NCI-H1694 treated with DMSO at 0.1 percent for 48 hours (cell line): Measurements from ENCODE around the gene THSD4.
"Not testable (repeated sequence)": the region's sequence is repeated elsewhere in the genome, so short reads cannot be mapped to it uniquely, and the experiment has no call there.

Source experiments
- DNase-seq: peaks from one replicate; lab custom pipeline; 2025; lab: John Stamatoyannopoulos, UW

The THSD4 gene

DNA sequence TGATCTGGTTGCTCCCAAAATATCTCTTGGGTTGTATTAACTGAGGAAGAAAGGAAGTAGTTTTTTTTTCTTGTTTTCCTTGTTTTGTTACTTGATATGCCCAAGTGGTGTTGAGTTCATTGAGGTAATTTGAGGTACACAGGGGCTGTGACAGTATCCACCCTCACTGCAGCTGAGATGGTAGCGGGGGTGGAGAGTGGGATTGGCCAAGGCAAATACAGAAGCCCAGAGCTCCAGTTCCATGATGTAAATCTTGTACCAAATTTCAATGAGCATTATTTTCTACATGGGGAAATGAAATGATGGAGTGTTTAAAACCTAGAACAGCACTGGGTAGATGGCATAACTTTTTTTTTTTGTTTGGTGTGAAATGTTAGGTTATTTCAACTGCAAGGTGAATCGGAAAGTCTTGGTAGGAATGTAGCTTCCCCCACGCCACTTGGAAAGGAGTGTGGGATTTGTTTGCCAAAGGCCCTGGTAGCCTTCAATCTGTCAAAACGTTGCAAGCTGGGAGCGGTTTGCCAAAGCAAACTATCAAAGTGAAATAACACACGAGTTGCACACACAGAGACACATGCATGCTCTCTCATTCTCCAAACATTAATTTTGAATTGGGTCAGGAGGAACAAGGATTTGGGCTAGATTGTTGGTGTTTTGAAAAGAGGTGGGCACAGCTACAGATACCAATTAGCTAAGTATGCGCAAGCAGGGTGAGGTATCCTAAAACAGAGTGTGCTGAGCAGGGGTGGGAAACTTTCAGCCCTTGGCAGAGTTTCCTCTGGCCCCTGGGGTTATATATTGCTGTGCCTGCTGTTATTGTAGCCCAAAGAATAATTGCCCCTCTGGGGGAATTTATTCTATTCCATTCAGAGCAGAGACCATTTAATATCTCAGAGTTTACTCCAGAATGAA is 34.6 kb downstream of the THSD4 start:
- DNase-seq, result peak; percentile 5

DNA sequence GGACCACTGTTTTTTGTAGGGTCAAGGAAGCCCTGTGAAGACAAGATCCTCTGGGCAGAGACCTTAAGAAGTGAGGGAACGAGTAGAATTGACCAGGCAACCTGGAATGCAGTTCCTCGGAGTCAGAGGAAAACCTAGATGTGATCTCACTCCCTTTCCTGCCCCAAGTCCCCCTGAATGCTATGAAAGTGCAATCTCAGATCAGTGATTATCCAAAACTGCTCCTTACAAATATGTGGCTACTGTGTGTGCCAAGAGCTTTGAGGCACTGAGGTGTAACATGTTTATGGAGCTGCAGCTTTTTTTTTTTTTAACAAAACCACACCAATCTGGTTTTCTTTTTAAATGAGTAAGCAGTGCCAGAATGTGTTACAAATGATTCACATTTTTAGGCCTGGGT is 35.8 kb downstream of the THSD4 start:
- DNase-seq, result peak; percentile 26

DNA sequence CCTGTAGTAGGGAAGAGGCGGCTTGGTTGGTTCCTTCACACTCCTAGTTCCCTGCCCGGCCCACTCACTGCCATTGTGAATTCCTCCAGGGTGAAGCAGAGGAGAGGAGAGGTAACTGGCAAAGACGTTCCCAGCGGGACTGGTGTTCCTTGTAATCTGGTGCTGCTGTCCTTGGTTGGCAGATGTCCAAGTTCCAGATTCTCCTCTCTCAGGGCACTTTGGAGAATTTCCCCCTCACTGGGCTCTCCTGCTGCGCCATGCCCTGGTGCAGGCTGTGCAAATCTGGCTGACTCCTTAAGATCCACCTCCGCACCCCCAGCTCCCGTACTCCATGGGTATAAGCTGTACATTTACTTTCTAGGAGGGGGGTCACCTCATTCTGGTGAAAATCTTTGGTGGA is 37.3 kb downstream of the THSD4 start:
- no peak for DNase-seq

DNA sequence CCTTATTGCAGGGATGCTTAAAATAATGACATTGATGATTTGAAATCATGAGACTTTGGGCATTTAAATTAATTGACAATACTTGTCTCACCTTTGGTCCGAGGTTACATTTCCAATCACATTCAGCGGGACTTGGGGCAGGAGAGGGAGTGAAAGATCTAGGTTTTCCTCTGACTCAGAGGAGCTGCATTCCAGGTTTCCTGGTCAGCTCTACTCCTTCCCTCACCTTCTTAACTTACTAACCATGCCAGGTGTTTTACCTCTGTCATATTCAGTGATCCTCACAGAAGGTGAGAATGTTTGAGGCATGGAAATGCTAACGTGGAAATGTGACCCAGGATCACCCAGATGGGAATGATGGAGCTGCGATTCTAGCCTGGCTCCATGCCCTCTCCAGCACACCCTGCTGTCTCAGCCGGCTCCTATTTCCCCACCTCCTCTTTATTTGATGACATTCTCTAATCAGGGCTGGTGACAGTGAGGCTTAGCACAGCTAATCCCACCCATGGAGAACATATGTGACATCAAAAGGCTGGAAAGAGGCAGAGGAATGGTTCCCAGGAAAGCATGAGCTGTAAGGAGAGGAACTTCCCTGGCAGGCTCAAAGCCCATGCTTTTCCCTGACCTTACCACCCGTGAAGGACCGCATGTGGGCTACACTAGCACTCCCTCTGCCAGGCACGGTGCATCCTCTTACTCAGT is 38.7 kb downstream of the THSD4 start:
- DNase-seq, result peak; percentile 48

DNA sequence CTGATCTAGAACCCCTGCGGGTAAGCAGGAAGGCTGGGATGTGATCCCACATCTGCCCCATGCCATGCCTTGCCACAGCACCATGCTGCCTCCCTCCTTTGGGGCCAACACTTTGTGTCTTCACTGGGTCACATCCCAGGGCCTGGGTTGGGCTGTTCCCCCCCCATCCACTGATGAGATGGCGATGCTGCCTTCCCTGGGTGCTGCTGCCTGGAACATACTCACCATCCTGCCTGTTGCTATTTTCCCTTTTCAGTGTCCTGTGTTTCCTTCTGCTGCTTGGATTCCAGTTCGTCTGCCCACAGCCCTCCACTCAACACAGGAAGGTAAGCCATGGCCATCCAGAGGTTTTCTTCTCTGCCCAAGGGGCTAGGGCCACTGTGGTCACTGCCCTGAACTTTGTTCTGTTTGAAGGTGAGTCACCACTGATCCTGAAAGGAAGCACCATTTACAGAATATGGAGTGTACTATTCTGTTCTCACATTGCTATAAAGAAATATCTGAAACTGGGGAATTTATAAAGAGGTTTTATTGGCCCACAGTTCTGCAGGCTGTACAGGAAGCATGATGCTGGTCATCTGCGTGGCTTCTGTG is 39.4 kb downstream of the THSD4 start:
- DNase-seq, result no peak

DNA sequence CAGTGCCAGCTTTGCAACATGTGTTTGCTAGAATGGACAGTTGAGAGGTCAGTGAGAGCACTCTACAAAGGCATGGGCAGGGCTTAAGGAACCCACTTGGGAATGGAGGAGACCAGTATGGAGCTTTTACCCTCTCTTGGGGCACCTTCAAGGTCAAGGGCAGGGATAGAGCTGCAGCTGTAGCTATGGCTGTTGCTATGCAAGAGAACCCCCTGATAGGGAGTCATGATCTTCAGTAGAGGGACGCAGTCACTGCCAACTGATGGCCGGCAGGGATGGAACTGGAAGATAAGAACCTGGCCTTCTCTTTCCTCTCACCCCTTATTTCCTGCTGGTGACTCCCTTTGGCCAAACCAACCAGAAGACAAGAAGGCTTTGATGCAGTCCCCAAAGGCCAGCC is 40.3 kb downstream of the THSD4 start:
- no peak for DNase-seq

DNA sequence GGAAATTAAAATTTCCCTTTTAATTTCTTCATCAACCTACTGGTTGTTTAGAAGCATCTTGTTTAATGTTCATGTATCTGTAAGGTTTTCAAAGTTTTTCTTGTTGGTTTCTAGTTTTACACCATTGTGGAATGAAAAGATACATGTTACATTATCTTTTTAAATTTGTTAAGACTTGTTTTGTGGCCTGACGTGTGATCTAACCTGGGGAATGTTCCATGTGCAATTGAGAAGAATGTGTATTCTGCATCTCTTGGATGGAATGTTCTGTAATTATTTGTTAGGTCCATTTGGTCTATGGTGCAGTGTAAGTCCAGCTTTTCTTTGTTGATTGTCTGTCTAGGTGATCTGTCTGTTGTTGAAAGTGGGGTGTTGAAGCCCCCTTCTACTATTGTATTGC is 45.7 kb downstream of the THSD4 start:
- DNase-seq, result no peak

DNA sequence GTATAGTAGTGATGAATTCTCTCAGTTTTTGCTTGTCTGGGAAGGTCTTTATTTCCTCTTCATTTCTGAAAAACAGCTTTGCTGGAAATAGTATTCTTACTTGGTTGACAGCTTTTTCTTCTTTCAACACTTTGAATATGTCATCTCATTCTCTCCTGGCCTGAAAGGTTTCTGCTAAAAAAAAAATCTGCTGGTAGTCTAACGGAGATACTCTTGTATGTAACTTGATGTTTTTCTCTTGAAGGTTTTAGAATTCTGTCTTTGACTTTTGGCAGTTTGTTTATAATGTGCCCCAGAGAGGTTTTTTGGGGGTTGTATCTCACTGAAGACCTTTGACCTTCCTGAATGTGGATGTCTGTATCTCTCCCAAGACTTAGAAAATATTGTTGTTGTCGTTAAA is 47.0 kb downstream of the THSD4 start:
- no peak for DNase-seq

DNA sequence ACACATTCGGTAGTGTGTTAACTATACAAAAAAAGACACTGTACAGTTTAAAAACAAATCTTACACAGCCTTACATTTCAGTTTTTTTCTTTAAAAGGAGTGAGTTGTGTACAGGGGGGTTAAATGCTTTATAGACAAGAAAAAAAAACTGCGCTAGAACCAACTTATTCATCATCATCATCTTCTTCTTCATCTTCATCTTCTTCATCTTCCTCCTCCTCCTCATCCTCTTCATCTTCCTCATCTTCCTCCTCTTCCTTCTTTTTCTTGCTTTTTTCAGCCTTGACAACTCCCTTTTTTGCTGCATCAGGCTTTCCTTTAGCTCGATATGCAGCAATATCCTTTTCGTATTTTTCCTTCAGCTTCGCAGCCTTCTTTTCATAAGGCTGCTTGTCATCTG is 49.3 kb downstream of the THSD4 start:
- DNase-seq, result not testable (repeated sequence)

DNA sequence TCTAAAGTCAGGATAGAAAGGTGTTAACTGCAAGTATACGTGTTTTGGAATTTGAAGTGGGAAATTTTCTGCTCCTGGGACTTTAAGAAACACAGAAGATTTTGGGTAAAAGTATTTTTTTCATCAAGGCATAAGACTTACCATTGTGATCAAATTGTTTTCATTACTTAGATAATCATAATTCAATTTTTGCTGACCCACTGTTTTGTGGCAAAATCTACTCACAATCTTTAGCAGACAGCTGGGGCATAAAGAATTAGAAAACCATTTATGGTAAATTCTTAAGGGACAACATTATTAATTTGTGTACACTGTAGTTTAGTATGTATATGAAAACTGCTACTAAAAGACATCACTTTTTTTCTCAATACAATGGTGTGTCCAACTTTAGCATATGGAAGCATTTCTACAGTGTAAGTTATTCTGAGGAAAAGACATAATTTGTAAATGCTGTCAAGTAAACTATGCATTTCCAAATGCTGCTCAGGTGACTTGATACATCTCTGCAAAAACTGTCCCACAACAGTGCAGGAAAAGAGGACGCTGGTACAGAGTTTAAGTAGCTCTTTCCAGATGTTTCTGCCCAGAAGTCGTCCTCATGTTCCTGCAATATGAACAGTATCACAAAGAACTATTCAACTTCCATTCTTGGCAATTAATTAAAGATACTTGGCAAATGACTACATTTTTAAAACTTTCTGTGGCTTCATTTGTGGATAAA is 52.3 kb downstream of the THSD4 start:
- no peak for DNase-seq

DNA sequence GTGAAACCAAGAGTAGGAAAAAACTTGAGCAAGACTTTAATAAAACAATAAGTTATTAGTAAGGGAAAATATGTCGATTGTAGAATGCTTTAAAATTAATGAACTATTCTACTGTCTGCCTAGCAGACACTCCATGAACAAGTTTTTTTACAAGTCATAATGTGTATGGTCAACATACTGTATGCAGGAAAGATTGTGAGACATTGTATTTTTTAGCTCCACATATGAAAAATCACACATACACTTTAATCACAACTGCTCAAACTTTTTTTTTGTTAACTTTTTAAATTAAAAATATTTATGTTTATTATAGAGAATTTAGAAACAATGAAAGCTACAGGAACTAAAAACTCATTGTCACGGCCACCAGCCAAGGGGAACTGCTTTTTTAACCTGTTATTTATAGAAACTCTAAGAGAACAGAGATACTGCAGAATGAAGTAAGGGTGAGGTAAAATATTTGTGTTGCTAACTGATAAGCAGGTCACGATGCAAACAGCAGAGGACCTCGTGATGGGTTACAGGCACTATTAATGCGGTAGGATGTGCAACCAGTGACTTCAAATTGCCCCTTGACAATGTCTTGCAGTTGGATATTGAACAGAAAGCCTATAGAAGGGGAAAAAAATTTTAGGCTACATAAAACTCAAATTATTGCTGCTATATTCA is 53.0 kb downstream of the THSD4 start:
- no peak for DNase-seq

DNA sequence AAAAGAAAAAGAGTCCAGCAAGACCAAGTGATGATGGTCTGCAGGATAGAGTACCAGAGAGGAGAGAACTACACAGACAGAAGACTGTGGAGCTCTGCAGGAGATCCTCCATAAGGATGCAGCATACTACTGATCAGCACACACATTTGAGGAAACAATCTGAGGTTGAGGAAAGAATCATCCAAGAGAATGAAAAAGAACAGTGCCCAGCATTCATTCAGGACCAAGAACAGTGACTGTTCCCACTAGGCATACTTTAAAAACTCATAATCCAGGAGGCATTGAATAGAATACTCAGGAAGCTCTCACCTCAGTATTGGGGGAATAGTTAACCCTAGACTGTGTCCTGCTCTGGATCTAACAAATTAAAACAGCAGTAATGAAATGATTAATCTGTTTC is 54.9 kb downstream of the THSD4 start:
- no peak for DNase-seq

DNA sequence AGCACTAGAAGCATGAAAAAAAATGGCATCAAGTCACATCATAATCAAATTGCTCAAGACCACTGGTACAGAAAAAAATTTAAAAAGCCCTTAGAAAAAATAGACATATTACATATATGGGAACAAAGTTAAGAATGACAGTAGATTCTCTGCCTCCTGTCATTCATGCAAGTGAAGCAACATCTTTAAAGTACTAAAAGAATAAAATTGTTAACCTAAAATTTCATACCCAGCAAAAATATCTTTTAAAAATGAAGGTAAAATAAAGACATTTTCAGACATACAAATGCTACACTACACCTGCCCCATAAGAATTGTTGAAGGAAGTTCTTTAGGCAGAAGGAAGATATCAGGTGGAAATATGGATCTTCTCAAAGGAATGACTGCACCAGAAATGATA is 55.9 kb downstream of the THSD4 start:
- DNase-seq, result no peak

DNA sequence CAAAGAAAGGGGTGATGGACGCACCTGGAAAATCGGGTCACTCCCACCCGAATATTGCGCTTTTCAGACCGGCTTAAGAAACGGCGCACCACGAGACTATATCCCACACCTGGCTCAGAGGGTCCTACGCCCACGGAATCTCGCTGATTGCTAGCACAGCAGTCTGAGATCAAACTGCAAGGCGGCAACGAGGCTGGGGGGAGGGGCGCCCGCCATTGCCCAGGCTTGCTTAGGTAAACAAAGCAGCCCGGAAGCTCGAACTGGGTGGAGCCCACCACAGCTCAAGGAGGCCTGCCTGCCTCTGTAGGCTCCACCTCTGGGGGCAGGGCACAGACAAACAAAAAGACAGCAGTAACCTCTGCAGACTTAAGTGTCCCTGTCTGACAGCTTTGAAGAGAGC is 59.1 kb downstream of the THSD4 start:
- DNase-seq, result not testable (repeated sequence)

DNA sequence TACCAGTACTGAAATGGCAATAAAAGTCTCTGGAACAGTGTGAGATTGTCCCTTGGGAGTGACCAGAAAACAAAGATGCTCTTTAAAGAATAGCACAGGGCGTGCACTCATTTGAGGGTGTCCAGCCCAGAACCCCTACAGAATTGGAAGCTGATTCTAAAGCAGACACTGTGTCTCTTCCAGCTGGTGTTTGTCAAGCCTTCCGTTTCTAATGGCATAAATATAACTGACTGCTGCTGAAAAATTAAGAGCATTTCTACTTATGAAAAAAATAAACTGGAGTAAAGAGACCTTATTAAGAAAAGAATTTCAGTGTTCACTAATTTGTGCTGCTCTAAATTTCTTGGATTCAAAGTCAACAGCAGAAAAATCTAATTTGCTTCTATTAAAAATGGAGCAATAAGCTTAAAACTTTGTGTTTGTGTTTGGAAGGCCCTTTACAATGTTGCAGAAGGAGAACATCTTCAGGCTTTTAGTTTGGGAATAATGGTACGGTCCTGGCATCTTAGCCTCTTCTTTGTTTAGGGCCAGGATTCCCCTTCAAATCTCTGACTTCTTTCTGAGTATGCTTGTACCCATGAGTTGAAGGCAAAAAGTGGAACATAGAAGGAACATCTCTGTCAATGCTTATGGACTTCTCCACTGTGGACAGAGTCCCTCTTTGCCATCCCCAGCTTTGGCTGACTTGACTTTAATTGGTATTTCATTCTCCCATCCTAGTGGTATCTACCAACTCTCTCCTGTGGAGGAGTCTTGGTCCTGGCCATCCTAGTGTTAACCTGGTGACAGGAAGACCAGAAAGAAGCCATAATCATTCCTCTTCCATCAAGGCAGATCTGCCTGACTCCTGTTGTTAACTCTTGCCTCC is 65.9 kb downstream of the THSD4 start:
- DNase-seq, result no peak

DNA sequence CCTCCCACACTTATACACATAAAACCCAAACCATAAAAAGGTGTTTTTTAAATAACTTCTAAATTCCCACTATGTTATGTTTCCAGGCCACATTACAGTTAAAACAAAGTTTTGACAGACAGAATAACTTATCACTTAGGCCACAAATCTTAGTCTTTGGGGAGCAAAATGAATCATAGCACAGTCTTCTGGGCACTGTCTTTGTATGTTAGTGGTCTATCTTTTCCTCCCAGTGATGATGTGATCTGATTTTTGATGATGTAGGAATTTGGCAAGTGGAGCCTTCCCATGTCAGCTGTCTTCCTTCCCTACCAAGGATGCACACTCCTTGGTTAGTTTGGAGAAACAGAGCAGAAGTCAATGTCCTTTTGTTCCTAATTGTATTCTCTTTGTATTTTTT is 67.3 kb downstream of the THSD4 start:
- DNase-seq, result no peak

DNA sequence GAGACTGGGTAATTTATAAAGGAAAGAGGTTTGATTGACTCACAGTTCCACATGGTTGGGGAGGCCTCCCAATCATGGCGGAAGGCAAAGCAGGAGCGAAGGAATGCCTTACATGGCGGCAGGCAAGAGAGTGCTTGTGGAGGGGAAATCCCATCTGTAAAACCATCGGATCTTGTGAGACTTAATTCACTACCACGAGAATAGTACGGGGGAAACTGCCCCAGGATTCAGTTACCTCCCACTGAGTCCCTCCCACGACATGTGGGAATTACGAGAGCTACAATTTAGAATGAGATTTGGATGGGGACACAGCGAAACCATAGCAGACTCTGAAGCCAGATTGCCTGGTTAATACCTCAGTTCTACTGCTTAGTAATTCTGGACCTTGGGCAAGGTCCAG is 67.8 kb downstream of the THSD4 start:
- no peak for DNase-seq

DNA sequence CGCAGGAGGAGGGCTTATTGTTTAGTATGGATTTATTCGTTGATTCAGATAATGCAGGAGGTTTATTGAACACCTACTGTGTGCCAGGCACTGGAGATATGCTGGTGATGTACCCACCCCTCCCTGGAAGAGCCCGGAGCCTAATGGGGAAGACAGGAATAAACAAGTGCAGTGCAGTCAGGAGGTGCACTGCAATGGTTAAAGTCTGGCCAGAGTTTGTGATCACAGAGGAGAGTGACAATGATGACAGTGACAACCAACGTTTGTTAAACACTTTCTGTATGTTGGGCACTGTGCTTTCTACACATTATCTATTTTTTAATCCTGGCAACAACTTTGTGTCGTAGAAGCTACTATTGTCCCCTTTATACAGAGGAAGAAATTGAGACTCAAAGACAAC is 70.4 kb downstream of the THSD4 start:
- no peak for DNase-seq

DNA sequence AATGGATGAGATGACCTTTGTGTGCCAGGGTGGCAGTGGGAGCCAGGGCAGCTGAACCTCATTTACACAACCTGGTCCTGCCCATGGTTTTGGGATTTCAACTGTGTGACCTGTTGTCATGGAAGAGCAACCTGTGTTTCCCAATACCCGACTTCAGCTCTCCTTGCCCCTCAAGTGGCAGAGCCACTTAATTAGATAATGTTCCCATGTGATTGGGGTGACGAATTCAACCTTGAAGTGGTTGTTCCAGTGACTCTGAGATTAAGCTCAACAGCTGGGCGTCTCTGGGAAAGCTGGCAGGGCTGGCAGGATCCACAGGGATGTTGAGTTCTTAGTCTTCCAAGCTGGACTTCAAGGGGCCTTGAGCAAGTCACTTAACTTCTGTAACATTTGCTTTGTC is 71.0 kb downstream of the THSD4 start:
- no peak for DNase-seq

DNA sequence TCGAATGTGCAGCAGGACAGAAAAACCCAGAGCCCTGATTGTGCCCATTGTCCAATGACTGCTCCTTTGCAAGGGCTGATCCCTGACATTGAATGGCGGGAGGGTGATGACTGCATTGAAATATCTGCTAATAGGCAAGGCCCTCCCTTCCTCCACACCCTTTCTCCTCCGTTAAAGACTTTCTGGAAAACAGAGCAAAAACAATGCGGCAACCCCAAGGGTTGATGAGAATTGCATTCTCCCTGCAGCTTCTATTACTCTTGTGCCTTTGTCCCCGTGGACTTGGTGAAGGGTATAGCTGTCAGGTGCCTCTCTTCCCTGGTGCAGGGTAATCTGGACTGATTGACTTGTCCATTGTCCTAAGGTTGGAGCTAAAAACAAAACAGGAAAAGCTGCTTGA is 71.8 kb downstream of the THSD4 start:
- no peak for DNase-seq

DNA sequence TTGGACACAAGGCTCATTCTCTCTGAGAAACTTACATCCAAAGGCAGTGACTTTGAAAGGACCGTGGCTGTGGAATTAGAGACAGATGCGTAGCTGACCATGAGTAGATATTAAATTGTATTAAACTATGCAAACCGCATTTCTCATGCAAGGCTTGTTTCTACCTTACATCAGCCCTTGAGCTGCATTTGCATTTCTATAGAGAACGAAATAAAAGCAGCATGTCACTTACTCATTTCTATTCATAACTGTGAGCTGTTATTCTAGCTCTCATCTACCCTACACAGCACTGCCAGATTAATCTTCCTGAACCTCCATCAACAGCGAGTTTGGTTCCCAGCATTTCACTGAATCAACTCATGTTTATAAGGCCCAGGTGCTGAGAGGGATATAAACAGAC is 72.3 kb downstream of the THSD4 start:
- DNase-seq, result no peak
